K562 (cell line): ENCODE data around the gene PHYHIPL. TPM values are rescaled to one million over a fixed set of nuclear protein-coding genes. Genes with fewer than 3 reads are reported as not detected.

Experiments used
- ATAC-seq: fragments of 200-7000 bp; cut with Tn5 transposase; 3 replicates; pipeline ENCODE4 v1.9.1; 2020; ENCODE audit warnings: moderate library complexity
- BruUV-seq: library from RNA; stranded (reverse); fragments of 400-500 nt; replicated peaks from 2 replicates; lab custom pipeline; 2021; lab: Mats Ljungman, UMichigan
- CTCF ChIA-PET: fragments of 300-600 bp; formaldehyde crosslinking; extraction: SDS; loops from one replicate; lab custom pipeline; 2021; ENCODE audit warnings: low intra/inter-chr PET ratio; lab: Yijun Ruan, JAX
- POLR2A ChIA-PET: fragments of 300-600, 350-650 bp; sonication (Branson Sonifier 250); formaldehyde crosslinking; extraction: SDS; loops from one replicate; lab custom pipeline; 2021; ENCODE audit warnings: antibody characterized with exemption, inconsistent platforms; lab: Yijun Ruan, JAX
- DNase-seq, 4 experiments: peaks; one replicate each; pipeline versions ENCODE4 v3.0.0 to v3.0.0-alpha.2; 2011 to 2018; ENCODE audit warnings: low spot score in 3 of 4, mixed read lengths in 3 of 4; ENCODE audit errors: extremely low read depth in 1 of 4
- FAIRE-seq: peaks from 2 replicates; lab custom pipeline; 2011; peaks lifted over from hg19 to GRCh38; lab: Jason Lieb, UNC
- H2AFZ ChIP-seq: 2 replicates; pipeline ENCODE4 v1.6.0; 2011; ENCODE audit warnings: low read depth, low read length, control low read depth, inconsistent platforms
- H3K27ac ChIP-seq: fragments of 200-600 bp; 3 replicates; pipeline ENCODE4 v1.8.0; 2011; ENCODE audit warnings: low read depth, mild to moderate bottlenecking, control low read depth, inconsistent platforms, low read length, moderate library complexity, mixed read lengths; ENCODE audit errors: extremely low read depth
- H3K27me3 ChIP-seq, 2 experiments: fragments of 300-600 bp in 1 of 2; 2 replicates in 1 of 2; 3 replicates in 1 of 2; pipeline versions ENCODE4 v1.6.0 to v1.8.0; 2011; ENCODE audit warnings: inconsistent platforms in 2 of 2, low read length in 2 of 2, mild to moderate bottlenecking in 1 of 2, mixed read lengths in 1 of 2, moderate library complexity in 1 of 2; ENCODE audit not compliant: control insufficient read depth in 2 of 2, insufficient read depth in 2 of 2
- H3K36me3 ChIP-seq: fragments of 300-600 bp; 3 replicates; pipeline ENCODE4 v1.8.0; 2011; ENCODE audit warnings: mild to moderate bottlenecking, low read length, inconsistent platforms; ENCODE audit not compliant: control insufficient read depth, insufficient read depth
- H3K4me1 ChIP-seq, 2 experiments: fragments of 200-600 bp in 1 of 2; replicated peaks in 1 of 2; 2 replicates in 1 of 2; 3 replicates in 1 of 2; pipeline versions ENCODE4 v1.5.1 to v1.8.0; 2011; ENCODE audit warnings: inconsistent platforms in 2 of 2, low read length in 2 of 2, mild to moderate bottlenecking in 1 of 2, mixed read lengths in 1 of 2, moderate library complexity in 1 of 2; ENCODE audit not compliant: control insufficient read depth in 2 of 2, insufficient read depth in 2 of 2
- H3K4me2 ChIP-seq: 2 replicates; pipeline ENCODE4 v1.6.1; 2011; ENCODE audit warnings: low read length, control low read depth, inconsistent platforms, mixed read lengths; ENCODE audit not compliant: insufficient read depth
- H3K4me3 ChIP-seq: fragments of 200-600 bp; sonication (generic), shearing (Covaris generic); 2 replicates; pipeline ENCODE4 v1.5.1; 2016; ENCODE audit warnings: control low read depth, inconsistent platforms
- H3K79me2 ChIP-seq: fragments of 200-600 bp; 3 replicates; pipeline ENCODE4 v1.8.0; 2011; ENCODE audit warnings: low read length, inconsistent platforms; ENCODE audit not compliant: control insufficient read depth, insufficient read depth
- H3K9ac ChIP-seq, 2 experiments: 2 replicates each; pipeline versions ENCODE4 v1.6.0 to v1.6.1; 2011; ENCODE audit warnings: low read depth in 2 of 2, low read length in 2 of 2, control low read depth in 1 of 2, inconsistent platforms in 1 of 2, mild to moderate bottlenecking in 1 of 2, mixed read lengths in 1 of 2; ENCODE audit not compliant: insufficient read depth in 1 of 2
- H3K9me1 ChIP-seq: one replicate; pipeline ENCODE4 v1.6.0; 2011; ENCODE audit warnings: inconsistent platforms, mild to moderate bottlenecking, low read length, moderate library complexity; ENCODE audit not compliant: control insufficient read depth, insufficient read depth
- H3K9me3 ChIP-seq: replicated peaks from 2 replicates; pipeline ENCODE4 v1.5.1; 2011; ENCODE audit warnings: low read depth, low read length, inconsistent platforms; ENCODE audit not compliant: control insufficient read depth, insufficient read depth
- H4K20me1 ChIP-seq: replicated peaks from 2 replicates; pipeline ENCODE4 v1.6.1; 2011; ENCODE audit warnings: low read length, inconsistent platforms, mixed read lengths; ENCODE audit not compliant: control insufficient read depth, insufficient read depth
- CREB3L1 ChIP-seq: fragments of 450-650 bp; IDR thresholded peaks from 2 replicates; pipeline ENCODE4 v1.6.1; 2014; ENCODE audit warnings: low read depth, mild to moderate bottlenecking, moderate library complexity, borderline replicate concordance
- ETS2 ChIP-seq: IDR thresholded peaks from 2 replicates; pipeline ENCODE4 v1.6.1; 2016; ENCODE audit warnings: borderline replicate concordance, missing genetic modification characterization, mild to moderate bottlenecking, moderate library complexity, missing compliant biosample characterization; ENCODE audit not compliant: poor library complexity, severe bottlenecking
- HLTF ChIP-seq: fragments of 450-650 bp; IDR thresholded peaks from 2 replicates; pipeline ENCODE4 v1.6.1; 2016
- KAT7 ChIP-seq: sonication (generic); formaldehyde crosslinking; IDR thresholded peaks from 2 replicates; pipeline ENCODE4 v1.8.0; 2022; ENCODE audit warnings: missing genetic modification reagents, mild to moderate bottlenecking, borderline replicate concordance
- KDM5B ChIP-seq: fragments of 200-600 bp; sonication (generic); IDR thresholded peaks from 2 replicates; pipeline ENCODE4 v1.6.1; 2012; ENCODE audit warnings: low read depth, mild to moderate bottlenecking, moderate library complexity, low read length, control low read depth, inconsistent platforms; ENCODE audit not compliant: insufficient replicate concordance
- TBP ChIP-seq: optimal IDR thresholded peaks from 2 replicates; pipeline ENCODE3; 2011; ENCODE audit warnings: low read depth, low read length, improper control_type of control experiment
- ZBTB7A ChIP-seq: IDR thresholded peaks from 2 replicates; pipeline ENCODE4 v1.6.1; 2011; ENCODE audit warnings: low read depth, mild to moderate bottlenecking, low read length, moderate library complexity, borderline replicate concordance; ENCODE audit not compliant: control insufficient read depth
- ZNF277 ChIP-seq: fragments of 250-450 bp; sonication (Bioruptor Pico); IDR thresholded peaks from 2 replicates; pipeline ENCODE4 v1.8.0; 2022; ENCODE audit warnings: inconsistent platforms, mild to moderate bottlenecking, moderate library complexity, borderline replicate concordance
- in situ Hi-C: fragments of 300-500 bp; cut with MboI; formaldehyde crosslinking; loops from 4 replicates; pipeline ENCODE4 v1.15.0; 2018; ENCODE audit warnings: inconsistent platforms, mixed read lengths
- intact Hi-C: fragments of 100-400 bp; cut with micrococcal nuclease; formaldehyde crosslinking; loops from 2 replicates; pipeline ENCODE4 v1.14.2; 2022
- polyA plus RNA-seq, 8 experiments: library from polyadenylated mRNA; depleted of rRNA in 4 of 8; stranded (reverse) in 5 of 8; unstranded in 3 of 8; fragments of >200 nt; fragmentation: Nextera tagmentation in 2 of 8; fragmentation: Illumina TruSeq in 1 of 8; extraction: Ambion mirVana in 2 of 8; extraction: Trizol in 1 of 8; gene quantifications; 2 replicates each; pipeline versions ENCODE4 v1.2.1 to v1.2.3, GENCODE V29; 2011 to 2014; ENCODE audit warnings: inconsistent platforms in 1 of 8, missing spikeins in 1 of 8
- total RNA-seq, 7 experiments: library from RNA; depleted of rRNA in 6 of 7; stranded (reverse); fragments of >200 nt in 6 of 7; fragmentation: Illumina TruSeq in 2 of 7; extraction: Trizol in 2 of 7; gene quantifications; 2 replicates each; pipeline versions ENCODE4 v1.2.1 to v1.2.3, GENCODE V29; 2011 to 2021; ENCODE audit warnings: low replicate concordance in 1 of 7

Gene PHYHIPL
- total and polyA plus RNA-seq, 9 of the 15 experiments (the other 6 are each of a cell fraction or from before 2014, with no cell fraction given): not detected

DNA sequence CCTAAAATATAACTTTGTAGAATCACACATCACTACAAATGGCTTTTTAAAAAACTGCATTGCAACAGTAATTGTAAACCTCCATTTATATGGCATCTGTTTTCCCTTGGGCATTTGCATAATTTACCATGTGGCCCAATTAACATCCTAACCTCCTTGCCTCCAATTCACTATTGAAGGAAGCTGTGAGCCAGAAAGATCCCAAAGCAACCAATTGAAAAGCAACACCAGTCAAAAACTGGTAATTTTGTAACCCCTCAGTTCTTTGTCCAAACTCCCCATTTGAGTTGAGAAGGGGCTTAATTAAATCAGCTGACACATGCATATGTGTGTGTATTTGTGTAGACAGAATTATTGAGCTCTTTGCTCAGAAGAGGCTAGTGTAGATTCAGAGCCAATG, 95.6 kb downstream of the PHYHIPL start:
- FAIRE-seq (no peak), DNase-seq (no peak), ATAC-seq (no peak)
- ChIA-PET POLR2A (interaction anchor here (0.6 kb wide), 1 partner anchor 13 kb away, joined by 3 read pairs; no protein-coding TSS in a partner anchor), CTCF (no interaction called here)
- intact Hi-C loops: no loop called here
- no peak overlapping the region for H3K9ac ChIP-seq
- no peaks in the 10 kb centered on the region for H3K4me1 ChIP-seq
- H3K9me1 ChIP-seq: no peaks in the 10 kb centered on the region
- H3K27me3 ChIP-seq: no peaks in the 10 kb centered on the region
- no peak overlapping the region for H3K27ac ChIP-seq
- H3K79me2 ChIP-seq: no peaks in the 10 kb centered on the region
- TF ChIP-seq TBP (no peak), HLTF (no peak), CREB3L1 (no peak), KDM5B (no peak), ZNF277 (no peak), ETS2 (tag) (no peak), ZBTB7A (no peak), KAT7 (CRISPR knock-in tag) (no peak)
- no peaks in the 10 kb centered on the region; the same call in 1 of the 2 replicates for H4K20me1 ChIP-seq
- BruUV-seq: no TSS peak
- in situ Hi-C loops: no loop called here
- no peaks in the 10 kb centered on the region; the same call in 1 of the 2 replicates for H3K9me3 ChIP-seq
- no peak overlapping the region for H3K4me3 ChIP-seq
- no peak overlapping the region for H2AFZ ChIP-seq
- no peak overlapping the region for H3K4me2 ChIP-seq
- H3K36me3 ChIP-seq: no peaks in the 10 kb centered on the region
